Subcutaneous adipose tissue (tissue), 4 donors: ENCODE measurements around the gene THSD4. TPM values are rescaled to one million over a fixed set of nuclear protein-coding genes. Genes with fewer than 3 reads are reported as not detected.

Experiments
- CTCF ChIP-seq: fragments of 450-650 bp; IDR thresholded peaks from one replicate; pipeline ENCODE4 v1.5.1; 2016; ENCODE audit warnings: low read depth, mild to moderate bottlenecking, control low read depth, antibody characterized with exemption, moderate library complexity
- total RNA-seq, 4 donors: library from RNA; depleted of rRNA; stranded (reverse); fragments of >200 nt; gene quantifications; one replicate each; pipeline ENCODE4 v1.1.0, GENCODE V29; 2016

The THSD4 gene
- total RNA-seq, 4 donors from 2014 or later, result 0.17 to 0.94 (median 0.63) TPM

GRCh38 chr15:71757741-71758530, 642.7 kb downstream of the THSD4 start:
- no peak for TF ChIP-seq CTCF

GRCh38 chr15:71758711-71759110, 643.4 kb downstream of the THSD4 start:
- TF ChIP-seq CTCF, result no peak

GRCh38 chr15:71760852-71761251, 645.6 kb downstream of the THSD4 start:
- no peak for TF ChIP-seq CTCF

GRCh38 chr15:71761649-71762048, 646.4 kb downstream of the THSD4 start:
- TF ChIP-seq CTCF, result no peak

- TF ChIP-seq CTCF, result no peak
These were observed 652.9 kb downstream of the THSD4 start for GRCh38 chr15:71768184-71768583.

- TF ChIP-seq CTCF, result no peak
These were observed 658.1 kb downstream of the THSD4 start for GRCh38 chr15:71773206-71773859.

- TF ChIP-seq CTCF, result no peak
These were observed 660.6 kb downstream of the THSD4 start for GRCh38 chr15:71775856-71776255.
